H9 (cell line): ENCODE results near the gene PITX1. TPM values are rescaled to one million over a fixed set of nuclear protein-coding genes. Genes with fewer than 3 reads are reported as not detected.

Experiments
- DNase-seq: peaks from one replicate; pipeline ENCODE4 v3.0.0-alpha.2; 2017
- H2AFZ ChIP-seq: one replicate; pipeline ENCODE4 v1.6.1; 2013; ENCODE audit warnings: mild to moderate bottlenecking, low read length, control low read depth, moderate library complexity
- H2AK5ac ChIP-seq: 2 replicates; pipeline ENCODE4 v1.6.1; 2013; ENCODE audit warnings: low read length, control low read depth, mixed read lengths; ENCODE audit not compliant: insufficient read length
- H2BK120ac ChIP-seq: one replicate; pipeline ENCODE4 v1.6.1; 2013; ENCODE audit warnings: low read depth, mild to moderate bottlenecking, low read length, control low read depth, inconsistent platforms; ENCODE audit not compliant: poor library complexity, severe bottlenecking
- H2BK12ac ChIP-seq: 2 replicates; pipeline ENCODE4 v1.6.1; 2013; ENCODE audit warnings: low read length, control low read depth, mixed read lengths, low read depth; ENCODE audit not compliant: insufficient read length
- H2BK15ac ChIP-seq: 2 replicates; pipeline ENCODE4 v1.6.1; 2013; ENCODE audit warnings: low read depth, low read length, control low read depth
- H2BK20ac ChIP-seq: one replicate; pipeline ENCODE4 v1.6.1; 2013; ENCODE audit warnings: low read depth, mild to moderate bottlenecking, low read length, control low read depth, inconsistent platforms; ENCODE audit not compliant: poor library complexity, severe bottlenecking
- H2BK5ac ChIP-seq: 2 replicates; pipeline ENCODE4 v1.6.1; 2013; ENCODE audit warnings: low read length, control low read depth, mixed read lengths; ENCODE audit not compliant: insufficient read length
- H3K14ac ChIP-seq: 2 replicates; pipeline ENCODE4 v1.6.1; 2013; ENCODE audit warnings: low read length, control low read depth; ENCODE audit not compliant: insufficient read depth
- H3K18ac ChIP-seq: 2 replicates; pipeline ENCODE4 v1.6.1; 2013; ENCODE audit warnings: low read depth, mild to moderate bottlenecking, mixed read lengths, low read length, control low read depth; ENCODE audit not compliant: insufficient read length
- H3K23ac ChIP-seq: 2 replicates; pipeline ENCODE4 v1.6.1; 2013; ENCODE audit warnings: low read length, control low read depth, mixed read lengths, low read depth; ENCODE audit not compliant: insufficient read length
- H3K23me2 ChIP-seq: 2 replicates; pipeline ENCODE4 v1.6.1; 2013; ENCODE audit warnings: low read depth, mild to moderate bottlenecking, mixed read lengths, low read length, control low read depth; ENCODE audit not compliant: insufficient read length, poor library complexity, severe bottlenecking
- H3K27ac ChIP-seq: 2 replicates; pipeline ENCODE4 v1.5.1; 2013; ENCODE audit warnings: low read length, control low read depth, mixed read lengths, low read depth; ENCODE audit not compliant: insufficient read length
- H3K27me3 ChIP-seq: 2 replicates; pipeline ENCODE4 v1.6.1; 2013; ENCODE audit warnings: low read length, control low read depth, inconsistent platforms; ENCODE audit not compliant: insufficient read depth
- H3K4ac ChIP-seq: 2 replicates; pipeline ENCODE4 v1.6.1; 2013; ENCODE audit warnings: low read depth, mild to moderate bottlenecking, control low read depth, inconsistent platforms, low read length, moderate library complexity
- H3K4me1 ChIP-seq: 2 replicates; pipeline ENCODE4 v1.6.1; 2013; ENCODE audit warnings: low read length, control low read depth, inconsistent platforms; ENCODE audit not compliant: insufficient read depth
- H3K4me2 ChIP-seq: 2 replicates; pipeline ENCODE4 v1.6.1; 2013; ENCODE audit warnings: low read length, control low read depth, mixed read lengths; ENCODE audit not compliant: insufficient read length, insufficient read depth
- H3K56ac ChIP-seq: 2 replicates; pipeline ENCODE4 v1.6.1; 2013; ENCODE audit warnings: low read depth, mild to moderate bottlenecking, mixed read lengths, low read length, control low read depth; ENCODE audit not compliant: insufficient read length
- H3K79me1 ChIP-seq: 2 replicates; pipeline ENCODE4 v1.6.1; 2013; ENCODE audit warnings: low read depth, mild to moderate bottlenecking, moderate library complexity, low read length, control low read depth, inconsistent platforms; ENCODE audit not compliant: insufficient read depth, poor library complexity, severe bottlenecking
- H3K79me2 ChIP-seq: 2 replicates; pipeline ENCODE4 v1.6.1; 2013; ENCODE audit warnings: low read length, control low read depth, inconsistent platforms; ENCODE audit not compliant: insufficient read depth
- H3K9ac ChIP-seq: 2 replicates; pipeline ENCODE4 v1.6.1; 2013; ENCODE audit warnings: low read length, control low read depth, mixed read lengths; ENCODE audit not compliant: insufficient read length; ENCODE audit errors: extremely low read depth
- H3K9me3 ChIP-seq: one replicate; pipeline ENCODE4 v1.6.1; 2013; ENCODE audit warnings: low read depth, low read length, inconsistent platforms; ENCODE audit not compliant: control insufficient read depth
- H3T11ph ChIP-seq: one replicate; pipeline ENCODE4 v1.6.1; 2013; ENCODE audit warnings: mild to moderate bottlenecking, low read length, control low read depth, inconsistent platforms
- H4K20me1 ChIP-seq: one replicate; pipeline ENCODE4 v1.6.1; 2013; ENCODE audit not compliant: control insufficient read depth, insufficient read length, insufficient read depth
- H4K5ac ChIP-seq: 2 replicates; pipeline ENCODE4 v1.6.1; 2013; ENCODE audit warnings: low read depth, mild to moderate bottlenecking, mixed read lengths, low read length, control low read depth; ENCODE audit not compliant: insufficient read length
- H4K8ac ChIP-seq: replicated peaks from 2 replicates; pipeline ENCODE4 v1.6.1; 2013; ENCODE audit warnings: low read length, control low read depth, mixed read lengths, low read depth; ENCODE audit not compliant: insufficient read length
- H4K91ac ChIP-seq: 2 replicates; pipeline ENCODE4 v1.6.1; 2013; ENCODE audit warnings: low read depth, mild to moderate bottlenecking, moderate library complexity, mixed read lengths, low read length, control low read depth; ENCODE audit not compliant: insufficient read length
- H3K27ac Mint-ChIP-seq, 3 experiments: 2 replicates in 2 of 3; 3 replicates in 1 of 3; pipeline ENCODE4 v1.8.0; 2020 to 2021; ENCODE audit warnings: mixed read lengths in 3 of 3, mild to moderate bottlenecking in 1 of 3, moderate library complexity in 1 of 3
- H3K27me3 Mint-ChIP-seq: 2 replicates; pipeline ENCODE4 v1.8.0; 2021; ENCODE audit warnings: low read depth, mild to moderate bottlenecking, moderate library complexity, mixed read lengths
- H3K36me3 Mint-ChIP-seq, 3 experiments: 2 replicates in 2 of 3; 3 replicates in 1 of 3; pipeline ENCODE4 v1.8.0; 2020 to 2021; ENCODE audit warnings: low read depth in 3 of 3, mixed read lengths in 3 of 3; ENCODE audit not compliant: insufficient read depth in 1 of 3
- H3K4me1 Mint-ChIP-seq, 2 experiments: 2 replicates each; pipeline ENCODE4 v1.8.0; 2020; ENCODE audit warnings: mixed read lengths in 2 of 2
- H3K4me3 Mint-ChIP-seq, 2 experiments: 2 replicates in 1 of 2; 3 replicates in 1 of 2; pipeline ENCODE4 v1.8.0; 2020 to 2021; ENCODE audit warnings: mild to moderate bottlenecking in 2 of 2, mixed read lengths in 2 of 2, moderate library complexity in 1 of 2
- H3K9me3 Mint-ChIP-seq, 2 experiments: 2 replicates in 1 of 2; 3 replicates in 1 of 2; pipeline ENCODE4 v1.8.0; 2020; ENCODE audit warnings: mild to moderate bottlenecking in 2 of 2, mixed read lengths in 2 of 2, moderate library complexity in 1 of 2
- WGBS: extraction: QIAGEN DNeasy Blood & Tissue Kit; methylation state at CpG from one replicate; pipeline ENCODE4 v1.1.7; 2013; ENCODE audit warnings: missing lambda C conversion rate, low lambda C conversion rate, mixed read lengths; ENCODE audit not compliant: insufficient read length; ENCODE audit errors: extremely low coverage; 5-methylcytosine and 5-hydroxymethylcytosine counted together
- total RNA-seq: library from RNA; stranded (reverse); gene quantifications from 2 replicates; pipeline ENCODE4 v1.2.1, GENCODE V29; 2021
- TF ChIP-seq, protein P1 (sequence below): fragments of 200-600 bp; sonication (generic); conservative IDR thresholded peaks from 3 replicates; pipeline ENCODE4 v1.8.0; 2021; ENCODE audit warnings: antibody characterized with exemption, mild to moderate bottlenecking

Gene PITX1
- total RNA-seq, 1 experiment from 2014 or later, result not detected

DNA sequence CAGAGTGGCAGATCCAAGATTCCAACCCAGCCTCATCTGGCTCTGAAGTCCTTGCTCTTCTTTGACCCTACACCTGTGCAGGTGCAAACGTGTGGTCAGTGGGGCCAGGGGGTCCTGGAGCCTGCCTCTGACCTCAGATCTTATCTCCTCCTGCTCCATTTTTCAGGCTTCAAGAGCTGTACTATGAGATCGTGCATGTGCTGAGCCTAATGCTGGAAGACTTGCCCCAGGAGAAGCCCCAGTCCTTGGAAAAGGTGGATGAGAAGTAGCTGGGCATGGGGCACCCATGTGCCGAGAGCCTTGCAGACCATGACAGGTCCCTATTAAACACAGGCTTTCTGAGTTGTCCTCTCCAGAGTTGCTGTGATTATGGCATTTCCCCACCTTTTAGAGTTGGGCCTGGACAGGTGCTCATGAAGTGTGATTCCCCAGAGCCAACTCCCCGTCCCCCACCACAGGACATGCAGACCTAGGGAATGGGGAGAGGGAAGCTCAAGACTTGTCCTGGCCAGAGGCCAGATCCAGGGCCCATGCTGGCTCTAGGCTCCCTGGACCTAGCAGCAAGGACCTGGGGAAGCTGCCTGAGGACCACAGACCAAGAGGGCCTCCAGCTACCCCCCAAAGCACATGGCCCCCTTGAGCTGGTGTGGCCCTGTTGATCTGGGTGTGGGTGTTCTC is 22.5 kb downstream of the PITX1 start:
- H3K4me2 ChIP-seq, result no peak overlapping the region
- H3K27me3 Mint-ChIP-seq, result peaks cover 31% of the 10 kb centered on the region
- H4K5ac ChIP-seq, result no peak overlapping the region
- TF ChIP-seq, protein P1, sequence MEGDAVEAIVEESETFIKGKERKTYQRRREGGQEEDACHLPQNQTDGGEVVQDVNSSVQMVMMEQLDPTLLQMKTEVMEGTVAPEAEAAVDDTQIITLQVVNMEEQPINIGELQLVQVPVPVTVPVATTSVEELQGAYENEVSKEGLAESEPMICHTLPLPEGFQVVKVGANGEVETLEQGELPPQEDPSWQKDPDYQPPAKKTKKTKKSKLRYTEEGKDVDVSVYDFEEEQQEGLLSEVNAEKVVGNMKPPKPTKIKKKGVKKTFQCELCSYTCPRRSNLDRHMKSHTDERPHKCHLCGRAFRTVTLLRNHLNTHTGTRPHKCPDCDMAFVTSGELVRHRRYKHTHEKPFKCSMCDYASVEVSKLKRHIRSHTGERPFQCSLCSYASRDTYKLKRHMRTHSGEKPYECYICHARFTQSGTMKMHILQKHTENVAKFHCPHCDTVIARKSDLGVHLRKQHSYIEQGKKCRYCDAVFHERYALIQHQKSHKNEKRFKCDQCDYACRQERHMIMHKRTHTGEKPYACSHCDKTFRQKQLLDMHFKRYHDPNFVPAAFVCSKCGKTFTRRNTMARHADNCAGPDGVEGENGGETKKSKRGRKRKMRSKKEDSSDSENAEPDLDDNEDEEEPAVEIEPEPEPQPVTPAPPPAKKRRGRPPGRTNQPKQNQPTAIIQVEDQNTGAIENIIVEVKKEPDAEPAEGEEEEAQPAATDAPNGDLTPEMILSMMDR, result no peak
- H3K23me2 ChIP-seq, result no peaks in the 10 kb centered on the region
- no peaks in the 10 kb centered on the region for H3K9me3 Mint-ChIP-seq
- H3K4me3 Mint-ChIP-seq, result no peak overlapping the region
- H4K91ac ChIP-seq, result no peak overlapping the region
- no peaks in the 10 kb centered on the region; a peak in 1 of 7 replicates for H3K36me3 Mint-ChIP-seq
- no peak overlapping the region for H3K9ac ChIP-seq
- no peak overlapping the region for H4K8ac ChIP-seq
- no peak overlapping the region for H2BK15ac ChIP-seq
- H2BK120ac ChIP-seq, result no peak overlapping the region
- H2BK20ac ChIP-seq, result no peak overlapping the region
- no peak overlapping the region for H3K23ac ChIP-seq
- H3K27me3 ChIP-seq, result no peaks in the 10 kb centered on the region
- no peak overlapping the region for H3K27ac ChIP-seq
- no peak overlapping the region for H3K27ac Mint-ChIP-seq
- H3T11ph ChIP-seq, result no peak overlapping the region
- no peaks in the 10 kb centered on the region for H3K79me2 ChIP-seq
- H3K4me1 ChIP-seq, result no peaks in the 10 kb centered on the region
- no peaks in the 10 kb centered on the region for H3K79me1 ChIP-seq
- H3K56ac ChIP-seq, result no peak overlapping the region
- H2BK5ac ChIP-seq, result no peak overlapping the region
- H3K14ac ChIP-seq, result no peak overlapping the region
- H2AK5ac ChIP-seq, result no peak overlapping the region
- no peak for DNase-seq
- no peak overlapping the region for H3K18ac ChIP-seq
- no peaks in the 10 kb centered on the region for H4K20me1 ChIP-seq
- no peaks in the 10 kb centered on the region for H3K9me3 ChIP-seq
- H2BK12ac ChIP-seq, result no peak overlapping the region
- H2AFZ ChIP-seq, result no peak overlapping the region
- WGBS, result no CpG with 5 or more reads among the region's 4 CpGs
- no peak overlapping the region for H3K4ac ChIP-seq
- H3K4me1 Mint-ChIP-seq, result 0 out of 4 replicates have a peak, but pooled peaks cover 0 to 3% of the 10 kb centered on the region in 2 experiments
